GM19467 (cell line): ENCODE results near the gene OSGIN1.

ENCODE experiments used
- ATAC-seq: cut with Tn5 transposase; IDR thresholded peaks from one replicate; pipeline ENCODE4 v1.9.1; 2021; ENCODE audit warnings: mild to moderate bottlenecking, moderate library complexity; ENCODE audit not compliant: unreplicated experiment

OSGIN1 gene

DNA sequence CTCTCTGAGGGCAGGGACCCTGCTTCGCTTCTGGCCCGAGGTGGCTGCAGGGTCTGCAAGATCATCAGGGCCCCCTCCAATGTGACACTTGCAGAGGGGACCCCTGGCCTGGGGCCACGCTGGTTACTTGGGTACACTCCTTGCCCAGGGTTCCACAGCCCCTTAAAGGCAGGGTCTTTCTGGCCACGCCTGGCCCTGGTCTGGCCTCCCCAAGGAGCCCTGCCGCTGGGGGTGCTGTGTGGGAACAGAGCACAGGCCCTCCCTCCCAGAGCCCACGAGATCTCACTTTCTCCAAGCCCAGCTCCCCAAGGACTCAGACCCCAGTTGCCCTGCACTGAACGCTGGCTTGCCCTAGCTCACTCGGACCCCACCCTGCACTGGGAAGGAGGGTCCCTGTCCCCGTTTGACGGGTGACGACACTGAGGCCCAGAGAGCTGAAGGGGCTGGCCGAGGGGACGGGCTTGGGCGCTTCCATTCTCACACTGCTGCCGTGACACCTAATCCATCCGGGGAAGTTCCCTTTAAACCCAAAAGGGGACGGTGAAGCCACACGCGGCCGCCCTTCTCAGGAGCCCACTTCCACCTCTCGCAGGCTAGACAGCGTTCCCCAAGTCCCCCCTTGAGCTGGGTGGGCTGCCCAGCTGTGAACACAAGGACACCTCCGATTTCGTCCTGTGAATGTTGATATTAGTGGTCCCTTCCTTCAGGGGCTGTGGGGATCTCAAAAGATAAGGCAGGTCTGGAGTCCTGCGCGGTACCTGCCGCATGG, 26.9 kb upstream of the OSGIN1 start:
- no peak for ATAC-seq

DNA sequence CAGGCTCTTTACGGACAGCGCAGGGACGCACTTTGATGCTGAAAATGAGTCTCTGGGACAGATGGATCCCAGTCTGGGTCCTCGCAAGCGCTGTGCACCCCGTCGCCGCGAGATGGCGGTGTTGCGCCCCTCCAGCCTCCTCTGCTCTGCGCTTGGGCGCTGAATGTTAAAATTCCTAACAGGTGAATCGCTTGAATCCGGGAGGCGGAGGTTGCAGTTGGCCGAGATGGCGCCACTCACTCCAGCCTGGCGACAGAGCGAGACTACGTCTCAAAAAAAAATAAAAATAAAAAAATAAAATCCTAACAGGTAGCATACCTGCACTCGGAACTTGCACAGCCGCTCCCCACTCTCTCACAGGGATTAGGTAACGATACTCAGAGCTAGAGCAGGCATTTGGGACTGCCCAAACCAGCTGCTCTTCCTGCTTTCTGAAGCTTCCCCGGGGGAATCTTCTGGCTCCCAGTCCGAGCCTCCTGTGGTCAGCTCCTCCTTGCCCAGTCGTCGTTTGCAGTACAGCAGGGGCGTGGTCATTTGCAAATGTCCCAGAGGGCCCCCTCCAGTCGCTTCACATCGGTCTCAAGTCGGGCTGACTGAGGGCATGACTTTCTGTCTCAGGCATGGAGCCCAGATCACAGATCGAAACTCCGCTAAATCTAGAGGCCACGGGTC, 26.2 kb upstream of the OSGIN1 start:
- ATAC-seq: no peak

DNA sequence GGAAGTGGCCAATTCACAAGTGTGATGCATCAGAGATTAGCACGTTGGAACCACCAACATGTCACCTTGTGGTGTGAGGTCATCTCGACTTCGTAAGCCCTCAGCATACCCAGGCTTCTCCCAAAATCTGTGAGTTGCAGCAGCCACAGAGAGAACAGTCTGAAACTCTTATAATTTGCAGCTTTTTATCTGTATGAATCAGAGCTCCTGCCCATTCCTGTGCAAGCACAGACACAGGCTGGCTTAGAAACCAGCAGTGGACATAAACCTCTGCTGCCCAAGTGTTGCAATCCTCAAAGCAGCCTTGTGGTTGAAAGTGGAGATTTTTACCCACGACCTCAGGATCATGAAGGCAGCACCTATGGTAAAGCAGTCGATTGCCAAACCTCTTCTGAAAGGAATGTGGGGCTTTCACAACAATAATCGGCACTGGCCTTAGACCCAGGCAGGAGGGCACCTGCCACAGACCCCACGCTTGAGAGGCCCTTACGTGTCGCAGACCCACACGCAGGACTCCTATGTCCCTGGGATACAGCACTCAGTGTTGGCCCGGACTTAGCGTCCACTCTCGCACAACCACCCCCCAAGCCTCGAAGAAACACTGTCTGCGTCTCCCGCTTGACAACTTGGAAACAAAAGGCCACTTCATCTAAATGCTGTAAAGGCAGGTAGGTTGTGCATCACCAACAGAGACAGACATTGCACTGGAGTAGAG, 24.5 kb upstream of the OSGIN1 start:
- no peak for ATAC-seq

DNA sequence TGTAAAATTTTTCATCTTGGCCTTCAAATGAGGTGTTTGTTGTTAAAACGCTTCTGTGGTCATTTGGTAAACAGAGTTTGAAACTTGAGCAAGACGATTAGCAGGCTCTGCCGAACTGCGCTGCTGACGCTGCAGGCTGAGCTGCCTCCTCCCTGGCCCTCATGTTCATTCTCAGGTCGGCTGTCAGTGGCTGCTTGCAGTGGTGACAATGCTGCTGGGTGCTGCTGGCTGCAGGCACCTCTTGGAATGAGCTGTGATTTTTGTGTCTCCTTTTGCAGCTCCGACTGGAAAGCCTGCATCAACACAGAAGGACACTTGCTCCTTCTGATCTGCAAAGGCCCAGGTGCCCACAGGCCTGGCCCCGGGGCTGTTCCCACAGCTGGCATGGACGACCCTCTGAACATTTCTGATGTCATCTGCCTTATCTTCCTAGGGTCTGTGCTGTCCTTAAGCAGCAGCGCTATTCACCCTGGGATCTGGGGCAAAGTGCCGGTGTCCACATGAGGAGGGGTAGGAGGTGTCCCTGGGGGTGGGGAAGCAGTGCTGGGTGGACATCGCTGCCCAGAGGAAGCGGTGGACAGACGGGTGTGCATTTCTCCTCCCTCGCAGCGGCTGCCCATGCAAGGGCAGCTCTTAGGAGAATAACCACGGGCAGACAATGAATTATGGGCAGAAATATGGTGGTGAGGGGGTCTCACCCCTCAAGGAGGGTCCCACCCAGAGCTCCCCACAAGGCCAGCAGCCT, 23.1 kb upstream of the OSGIN1 start:
- no peak for ATAC-seq

DNA sequence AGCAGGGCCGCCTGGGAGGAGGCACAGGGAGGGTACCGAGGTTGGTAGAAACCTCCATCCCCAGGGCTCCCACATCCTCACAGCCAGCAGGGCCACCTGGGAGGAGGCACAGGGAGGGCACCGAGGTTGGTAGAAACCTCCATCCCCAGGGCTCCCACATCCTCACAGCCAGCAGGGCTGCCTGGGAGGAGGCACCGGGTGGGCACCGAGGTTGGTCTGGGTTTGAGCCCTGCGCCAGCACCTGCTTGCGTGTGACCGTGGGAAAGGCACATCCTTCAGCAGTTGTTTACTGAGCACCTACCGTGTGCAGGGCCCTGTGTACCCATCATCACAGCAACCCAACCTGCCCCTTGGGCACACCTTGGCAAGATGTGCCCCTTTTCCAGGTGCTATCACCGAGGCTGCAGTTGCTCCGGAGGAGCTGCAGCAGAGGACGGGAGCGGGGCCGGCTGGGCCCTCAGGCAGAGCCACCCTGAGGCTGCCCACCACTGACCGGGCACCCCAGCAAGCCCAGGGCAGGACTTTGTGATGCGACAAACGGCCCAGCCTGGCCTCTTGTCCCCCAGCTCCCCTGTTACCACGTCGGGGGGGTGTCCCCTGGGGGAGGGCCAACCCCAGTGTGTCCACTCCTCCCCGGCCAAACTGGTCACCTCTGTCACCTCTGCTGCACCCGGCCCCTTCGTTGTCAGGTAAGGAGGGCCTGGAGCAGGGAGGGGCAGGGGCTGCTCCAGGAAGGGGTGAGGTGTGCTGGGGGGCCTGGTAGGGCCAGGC, 22.1 kb upstream of the OSGIN1 start:
- ATAC-seq: no peak

DNA sequence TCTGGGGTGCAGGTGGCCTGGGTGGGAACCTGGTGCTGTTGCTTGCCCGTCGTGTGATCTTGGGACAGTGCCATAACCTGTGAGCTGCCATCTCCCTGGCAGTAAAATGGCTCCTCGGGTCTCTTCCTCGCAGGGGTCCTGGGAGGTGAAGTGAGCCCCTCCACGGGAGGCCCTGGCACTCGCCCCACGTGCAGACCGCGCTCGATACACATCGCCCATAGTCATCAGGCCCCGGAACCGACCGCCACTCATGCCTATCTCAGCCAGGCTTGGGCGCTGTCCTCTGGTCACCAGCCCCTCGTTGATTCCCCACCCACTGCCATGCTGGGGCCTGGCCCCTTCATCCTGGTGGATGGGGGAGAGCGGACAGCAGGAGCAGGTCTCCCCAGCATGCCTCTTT, 21.5 kb upstream of the OSGIN1 start:
- ATAC-seq: no peak

DNA sequence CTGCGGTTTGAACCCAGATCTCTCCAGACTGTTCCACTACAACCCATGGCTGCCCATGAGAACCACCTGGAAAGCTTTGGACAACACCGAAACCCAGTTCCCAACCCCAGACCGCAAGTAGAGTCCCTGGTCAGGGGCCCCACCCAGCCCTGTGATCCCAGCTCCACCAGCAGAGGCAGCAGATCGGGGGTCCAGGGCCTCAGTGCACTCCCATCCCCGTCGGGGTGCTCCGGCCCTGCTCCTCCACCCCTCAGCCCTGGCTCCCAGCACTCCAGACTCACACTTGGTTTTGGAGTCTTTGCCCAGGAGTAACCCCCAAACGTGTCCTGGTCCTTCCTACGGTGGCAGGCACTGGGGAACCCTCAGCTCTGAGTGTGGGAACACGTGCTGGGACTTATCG, 20.7 kb upstream of the OSGIN1 start:
- ATAC-seq: no peak

DNA sequence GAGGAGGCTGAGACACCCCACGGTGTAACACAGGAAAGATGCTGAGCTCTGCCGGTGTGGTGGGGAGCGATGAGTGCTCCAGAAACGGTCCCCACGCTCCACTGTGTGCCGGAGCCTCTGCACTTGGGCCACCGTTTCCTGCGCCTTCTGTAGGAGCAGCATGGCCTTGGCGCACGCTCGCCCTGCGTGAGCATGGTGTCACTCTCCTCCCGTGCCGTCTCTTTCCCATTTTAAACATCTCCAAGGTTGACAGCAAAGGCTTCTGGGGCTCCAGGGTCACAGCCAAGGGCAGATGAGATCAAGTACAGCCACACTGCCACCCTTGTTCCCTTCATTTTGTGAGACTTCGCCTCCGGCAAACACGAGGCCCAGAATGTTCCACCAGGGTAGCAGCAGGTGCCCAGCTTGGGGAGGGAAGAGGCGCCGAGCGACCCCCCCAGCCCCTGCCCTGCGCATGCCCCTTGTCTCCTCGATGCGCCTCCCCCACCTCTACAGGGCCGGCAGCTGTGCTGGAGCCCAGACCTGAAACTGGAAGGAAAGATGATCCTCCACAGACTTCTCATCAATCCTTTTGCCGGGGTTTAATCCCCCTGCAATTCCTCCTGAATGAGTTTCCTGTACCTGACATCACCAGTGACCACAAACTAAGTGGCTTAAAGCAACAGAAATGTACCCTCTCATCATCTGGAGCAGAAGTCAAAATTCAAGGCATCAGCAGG, 19.9 kb upstream of the OSGIN1 start:
- no peak for ATAC-seq

DNA sequence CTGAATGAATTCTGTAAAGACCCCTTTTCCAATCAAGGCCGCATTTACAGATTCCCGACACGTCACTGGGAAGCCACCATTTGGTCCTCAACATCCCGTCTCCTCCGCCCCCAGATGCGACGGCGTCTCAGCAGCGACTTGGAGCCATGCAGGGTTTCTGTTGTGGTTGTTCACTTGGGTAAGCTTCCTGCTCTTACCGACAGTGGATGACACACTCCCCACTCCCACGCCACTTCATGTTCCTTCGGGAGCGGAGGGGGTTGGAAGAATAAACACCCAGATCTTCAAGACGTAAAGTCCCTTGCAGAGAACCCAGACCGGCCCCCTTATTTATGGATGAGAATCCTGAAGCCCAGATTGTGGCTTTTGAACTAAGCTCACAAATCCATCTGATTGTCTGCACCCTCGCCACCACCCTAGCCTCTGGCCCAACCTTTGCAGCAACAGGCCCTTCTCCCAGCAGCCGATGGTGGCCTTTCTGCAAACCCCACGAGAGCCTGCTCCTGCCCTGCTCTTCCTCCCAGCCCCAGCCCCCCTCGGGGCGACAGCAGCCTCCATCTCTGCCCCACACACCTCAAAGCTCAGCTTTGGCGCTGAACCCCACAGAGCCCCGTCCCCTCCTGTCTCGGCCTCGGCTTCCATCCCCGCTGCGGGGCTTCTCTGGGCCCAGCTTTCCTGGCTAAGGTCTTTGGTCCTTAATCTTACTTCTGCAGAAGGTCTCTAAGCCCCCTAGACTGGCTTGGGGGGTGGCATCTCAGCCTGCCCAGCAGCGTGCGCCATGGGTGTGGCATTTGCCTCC, 19.0 kb upstream of the OSGIN1 start:
- no peak for ATAC-seq

DNA sequence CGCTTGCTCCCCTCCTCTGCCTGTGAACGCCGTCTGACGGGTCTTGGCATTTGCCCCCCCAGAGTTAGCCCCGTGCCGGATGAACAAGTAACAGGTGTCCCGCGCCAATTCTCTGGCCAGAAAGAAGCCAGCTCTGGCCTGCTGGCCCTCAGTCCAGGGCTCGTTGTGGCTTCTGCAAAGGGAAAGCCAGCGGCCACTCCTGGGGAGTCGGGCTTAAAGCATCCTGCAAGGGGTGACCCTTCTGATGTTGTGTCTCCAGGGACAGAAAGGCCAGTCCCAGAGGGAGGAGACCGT, 18.4 kb upstream of the OSGIN1 start:
- no peak for ATAC-seq

DNA sequence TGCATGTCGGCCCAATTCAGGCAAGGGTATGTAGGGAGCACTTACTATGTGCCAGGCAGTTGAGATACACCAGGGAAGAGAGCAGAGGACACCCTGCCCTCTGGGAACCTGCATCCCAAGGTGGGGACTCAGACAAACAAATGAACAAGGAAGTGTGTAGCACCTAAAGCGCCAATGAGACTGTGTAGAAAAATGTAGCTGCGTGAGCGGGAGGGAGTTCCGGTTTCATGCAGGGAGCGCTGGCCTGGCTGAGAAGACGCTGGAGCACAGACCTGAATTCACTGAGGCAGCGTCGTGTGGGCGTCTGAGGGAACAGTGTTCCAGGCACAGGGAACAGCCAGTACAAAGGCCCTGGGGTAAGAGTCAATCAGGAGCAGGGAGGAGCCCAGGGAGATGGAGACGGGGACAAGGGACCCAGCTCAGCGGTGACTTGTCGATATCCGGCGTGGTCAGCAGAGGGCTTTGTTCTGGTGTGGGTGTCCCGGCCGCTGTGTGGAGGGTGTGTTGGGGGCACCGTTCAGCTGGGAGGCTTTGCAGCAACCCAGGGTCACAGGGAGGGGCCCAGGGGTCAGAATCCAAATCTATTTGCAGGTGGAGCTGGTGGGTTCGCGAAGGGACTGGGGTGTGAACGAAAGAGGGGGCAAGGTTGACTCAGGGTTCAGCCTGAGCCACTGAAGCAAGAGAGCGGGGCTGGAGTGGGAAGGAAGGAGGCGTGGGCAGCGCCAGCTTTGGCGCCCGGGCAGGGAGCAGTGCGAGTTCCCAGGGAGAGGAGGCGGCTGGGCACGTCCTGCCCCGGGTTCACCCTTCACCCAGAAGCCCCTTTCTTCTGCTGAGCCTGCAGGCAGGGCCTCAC, 17.8 kb upstream of the OSGIN1 start:
- ATAC-seq: no peak

DNA sequence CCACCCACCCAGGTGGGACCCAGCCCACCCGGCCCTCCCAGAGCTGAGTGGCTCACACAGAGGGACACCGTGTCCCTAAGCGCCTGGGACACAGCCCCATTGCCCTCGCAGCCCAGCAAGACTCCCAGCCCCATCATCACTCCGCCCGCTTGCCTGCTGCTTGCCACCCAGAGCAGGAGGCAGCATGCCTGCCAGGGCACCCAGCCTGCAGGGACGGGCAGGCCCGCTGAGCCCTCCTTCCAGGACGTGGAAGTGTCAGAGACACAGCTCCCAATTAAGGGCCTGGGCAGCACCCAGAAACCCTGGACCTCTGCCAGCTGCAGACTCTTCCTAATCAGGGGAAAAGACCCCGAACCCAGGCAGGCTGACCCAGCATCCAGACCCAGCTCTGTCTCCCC, 17.2 kb upstream of the OSGIN1 start:
- no peak for ATAC-seq

DNA sequence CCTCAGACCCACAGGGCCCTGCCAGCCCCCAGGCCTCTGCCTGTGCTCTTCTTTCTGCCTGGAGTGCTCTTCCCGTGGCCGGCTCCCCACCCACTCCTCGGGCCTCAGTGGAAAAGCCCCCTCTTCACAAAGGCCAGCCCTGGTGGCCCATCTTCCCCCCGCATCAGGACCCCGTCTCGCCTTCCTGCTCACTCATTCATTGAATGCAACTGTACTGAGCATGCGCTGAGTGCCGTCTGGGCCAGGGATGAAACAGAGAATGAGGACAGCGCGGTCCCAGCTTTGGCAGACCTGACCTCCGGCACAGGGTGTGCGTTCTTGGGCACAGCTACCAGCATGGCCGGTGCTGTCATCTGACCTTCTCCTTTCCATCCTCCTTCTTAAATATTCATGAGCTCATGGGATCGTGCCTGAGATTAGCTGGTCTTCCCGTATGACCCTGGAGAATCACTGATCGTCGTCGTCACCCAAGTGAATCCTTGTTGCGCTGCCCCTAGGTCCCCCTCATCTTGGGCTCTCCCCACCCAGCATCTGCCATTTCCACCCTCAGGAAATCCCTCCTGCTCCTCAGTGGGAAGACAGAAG, 16.4 kb upstream of the OSGIN1 start:
- no peak for ATAC-seq

DNA sequence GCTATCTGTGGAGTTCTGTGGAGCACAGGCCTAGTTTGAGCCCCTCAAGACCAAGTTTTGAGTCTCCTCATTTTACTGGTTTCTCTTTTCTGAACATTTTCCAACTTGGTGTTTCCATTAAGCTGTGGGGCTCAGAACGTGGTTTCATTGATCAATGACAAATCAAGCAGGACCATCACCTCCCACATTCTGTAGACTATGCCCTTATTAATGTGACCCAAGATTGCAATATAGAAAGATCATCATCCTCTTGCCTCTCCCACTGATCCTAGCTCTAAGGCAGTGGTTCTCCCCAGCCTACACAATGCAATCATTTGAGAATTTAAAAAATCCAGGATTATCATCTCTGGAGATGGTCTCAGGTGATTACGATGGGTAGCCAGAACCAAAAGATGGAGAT, 15.8 kb upstream of the OSGIN1 start:
- ATAC-seq: no peak

DNA sequence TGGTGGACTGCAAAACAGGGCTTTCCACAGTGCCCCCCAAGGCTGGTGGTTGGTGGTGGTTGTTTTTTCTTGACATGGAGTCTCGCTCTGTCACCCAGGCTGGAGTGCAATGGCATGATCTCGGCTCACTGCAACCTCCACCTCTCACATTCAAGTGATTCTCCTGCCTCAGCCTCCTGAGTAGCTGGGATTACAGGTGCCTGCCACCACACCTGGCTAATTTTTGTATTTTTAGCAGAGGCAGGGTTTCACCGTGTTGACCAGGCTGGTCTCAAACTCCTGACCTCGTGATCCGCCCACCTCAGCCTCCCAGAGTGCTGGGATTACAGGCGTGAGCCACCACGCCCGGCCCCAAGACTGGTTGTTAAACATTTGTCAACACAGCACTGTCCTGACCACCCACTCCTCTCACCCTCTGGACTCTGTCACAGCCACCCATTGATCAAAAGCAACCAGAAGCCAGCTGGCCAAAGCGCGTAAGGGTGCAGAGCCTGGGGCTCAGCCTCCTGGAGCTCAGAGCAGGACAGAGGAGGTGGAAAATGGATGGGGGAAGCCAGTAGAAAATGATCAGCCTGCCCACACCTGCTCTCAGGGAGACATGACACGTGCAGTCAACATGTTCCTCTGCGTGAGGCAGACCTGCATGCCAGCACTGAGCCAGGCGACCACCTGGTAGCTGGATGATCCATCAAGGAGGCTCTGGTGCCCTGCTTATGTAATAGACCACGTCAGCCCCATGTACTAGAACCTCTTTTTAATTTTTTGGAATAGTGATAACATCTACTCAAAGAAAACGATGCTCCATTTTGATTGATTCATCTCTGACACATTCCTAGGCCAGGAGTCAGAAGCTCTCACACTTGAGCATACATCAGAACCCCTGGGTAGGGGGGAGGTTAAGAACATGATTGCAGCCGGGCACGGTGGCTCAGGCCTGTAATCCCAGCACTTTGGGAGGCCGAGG, 14.8 kb upstream of the OSGIN1 start:
- ATAC-seq: no peak

DNA sequence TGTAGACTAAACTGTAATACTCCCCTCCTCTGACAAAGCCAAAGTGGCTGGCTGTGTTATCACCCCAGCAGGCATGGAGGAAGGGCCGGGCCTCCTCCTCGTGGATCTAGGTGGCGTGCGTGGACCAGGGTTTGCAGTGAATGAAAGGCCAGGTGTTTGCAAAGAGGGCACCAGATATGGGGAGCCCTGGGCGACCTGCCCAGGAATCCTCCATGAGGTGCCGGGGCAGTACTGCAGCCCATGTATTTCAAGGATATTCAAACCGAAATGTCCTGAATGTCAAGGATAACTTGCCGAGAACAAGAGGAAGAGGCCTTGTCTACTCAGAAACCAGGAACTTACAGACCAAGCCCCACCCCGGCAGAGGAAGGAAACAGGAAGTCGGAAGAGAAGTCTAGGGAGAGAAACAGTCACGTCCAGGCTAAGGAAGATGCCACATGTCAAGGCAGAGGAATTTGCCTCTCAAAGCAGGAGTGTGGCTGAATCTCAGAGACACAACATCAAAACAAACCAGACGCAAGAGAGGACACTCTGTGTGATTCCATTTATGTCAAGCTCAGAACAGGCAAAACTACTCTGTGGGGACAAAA, 13.7 kb upstream of the OSGIN1 start:
- no peak for ATAC-seq

DNA sequence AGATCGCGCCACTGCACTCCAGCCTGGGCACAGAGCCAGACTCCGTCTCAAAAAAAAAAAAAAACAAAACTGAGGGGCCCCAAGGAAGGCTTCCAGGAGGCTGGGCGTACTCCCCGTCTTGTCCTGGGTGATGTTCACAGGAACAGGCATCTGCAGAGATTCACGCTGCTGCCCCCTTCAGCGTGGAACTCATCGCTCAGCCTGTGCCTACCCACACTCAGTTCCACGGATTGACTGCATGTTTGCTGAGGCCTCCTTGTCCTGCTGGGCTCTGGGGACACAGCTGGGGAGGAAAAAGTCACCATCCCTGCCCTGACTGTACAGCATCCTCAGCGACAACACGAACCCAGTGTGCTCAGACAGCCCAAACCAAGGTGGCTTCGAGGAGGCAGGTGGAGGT, 12.9 kb upstream of the OSGIN1 start:
- ATAC-seq: no peak
